ENCODE data around the gene HCK.

DNA sequence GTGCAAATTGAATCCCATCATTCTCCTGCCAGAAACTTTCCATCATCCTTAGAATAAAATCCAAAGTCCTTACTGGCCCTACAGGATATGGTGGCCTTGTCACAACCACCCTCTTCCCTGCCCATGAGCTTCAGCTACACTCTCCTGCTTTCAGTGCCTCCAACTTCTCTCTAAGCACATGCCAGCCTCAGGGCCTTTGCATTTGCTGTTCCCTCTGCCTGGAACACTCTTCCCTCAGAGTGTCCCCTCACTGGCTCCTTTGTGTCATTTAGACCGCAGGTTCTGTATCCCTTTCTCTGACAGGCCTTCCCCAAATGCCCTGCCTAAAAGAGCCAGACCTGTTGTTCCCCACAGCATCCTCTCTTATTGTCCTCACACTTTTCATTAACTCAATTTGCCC, 18.2 kb downstream of the HCK start:
- TF ChIP-seq, protein P1, sequence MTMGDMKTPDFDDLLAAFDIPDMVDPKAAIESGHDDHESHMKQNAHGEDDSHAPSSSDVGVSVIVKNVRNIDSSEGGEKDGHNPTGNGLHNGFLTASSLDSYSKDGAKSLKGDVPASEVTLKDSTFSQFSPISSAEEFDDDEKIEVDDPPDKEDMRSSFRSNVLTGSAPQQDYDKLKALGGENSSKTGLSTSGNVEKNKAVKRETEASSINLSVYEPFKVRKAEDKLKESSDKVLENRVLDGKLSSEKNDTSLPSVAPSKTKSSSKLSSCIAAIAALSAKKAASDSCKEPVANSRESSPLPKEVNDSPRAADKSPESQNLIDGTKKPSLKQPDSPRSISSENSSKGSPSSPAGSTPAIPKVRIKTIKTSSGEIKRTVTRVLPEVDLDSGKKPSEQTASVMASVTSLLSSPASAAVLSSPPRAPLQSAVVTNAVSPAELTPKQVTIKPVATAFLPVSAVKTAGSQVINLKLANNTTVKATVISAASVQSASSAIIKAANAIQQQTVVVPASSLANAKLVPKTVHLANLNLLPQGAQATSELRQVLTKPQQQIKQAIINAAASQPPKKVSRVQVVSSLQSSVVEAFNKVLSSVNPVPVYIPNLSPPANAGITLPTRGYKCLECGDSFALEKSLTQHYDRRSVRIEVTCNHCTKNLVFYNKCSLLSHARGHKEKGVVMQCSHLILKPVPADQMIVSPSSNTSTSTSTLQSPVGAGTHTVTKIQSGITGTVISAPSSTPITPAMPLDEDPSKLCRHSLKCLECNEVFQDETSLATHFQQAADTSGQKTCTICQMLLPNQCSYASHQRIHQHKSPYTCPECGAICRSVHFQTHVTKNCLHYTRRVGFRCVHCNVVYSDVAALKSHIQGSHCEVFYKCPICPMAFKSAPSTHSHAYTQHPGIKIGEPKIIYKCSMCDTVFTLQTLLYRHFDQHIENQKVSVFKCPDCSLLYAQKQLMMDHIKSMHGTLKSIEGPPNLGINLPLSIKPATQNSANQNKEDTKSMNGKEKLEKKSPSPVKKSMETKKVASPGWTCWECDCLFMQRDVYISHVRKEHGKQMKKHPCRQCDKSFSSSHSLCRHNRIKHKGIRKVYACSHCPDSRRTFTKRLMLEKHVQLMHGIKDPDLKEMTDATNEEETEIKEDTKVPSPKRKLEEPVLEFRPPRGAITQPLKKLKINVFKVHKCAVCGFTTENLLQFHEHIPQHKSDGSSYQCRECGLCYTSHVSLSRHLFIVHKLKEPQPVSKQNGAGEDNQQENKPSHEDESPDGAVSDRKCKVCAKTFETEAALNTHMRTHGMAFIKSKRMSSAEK (CRISPR knock-in tag; IDR thresholded peaks at IDR 0.05; ENCODE audit: borderline replicate concordance), result no peak
- TF ChIP-seq, protein P2, sequence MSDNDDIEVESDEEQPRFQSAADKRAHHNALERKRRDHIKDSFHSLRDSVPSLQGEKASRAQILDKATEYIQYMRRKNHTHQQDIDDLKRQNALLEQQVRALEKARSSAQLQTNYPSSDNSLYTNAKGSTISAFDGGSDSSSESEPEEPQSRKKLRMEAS (CRISPR knock-in tag; IDR thresholded peaks at IDR 0.05), result no peak
- TF ChIP-seq, protein P3, sequence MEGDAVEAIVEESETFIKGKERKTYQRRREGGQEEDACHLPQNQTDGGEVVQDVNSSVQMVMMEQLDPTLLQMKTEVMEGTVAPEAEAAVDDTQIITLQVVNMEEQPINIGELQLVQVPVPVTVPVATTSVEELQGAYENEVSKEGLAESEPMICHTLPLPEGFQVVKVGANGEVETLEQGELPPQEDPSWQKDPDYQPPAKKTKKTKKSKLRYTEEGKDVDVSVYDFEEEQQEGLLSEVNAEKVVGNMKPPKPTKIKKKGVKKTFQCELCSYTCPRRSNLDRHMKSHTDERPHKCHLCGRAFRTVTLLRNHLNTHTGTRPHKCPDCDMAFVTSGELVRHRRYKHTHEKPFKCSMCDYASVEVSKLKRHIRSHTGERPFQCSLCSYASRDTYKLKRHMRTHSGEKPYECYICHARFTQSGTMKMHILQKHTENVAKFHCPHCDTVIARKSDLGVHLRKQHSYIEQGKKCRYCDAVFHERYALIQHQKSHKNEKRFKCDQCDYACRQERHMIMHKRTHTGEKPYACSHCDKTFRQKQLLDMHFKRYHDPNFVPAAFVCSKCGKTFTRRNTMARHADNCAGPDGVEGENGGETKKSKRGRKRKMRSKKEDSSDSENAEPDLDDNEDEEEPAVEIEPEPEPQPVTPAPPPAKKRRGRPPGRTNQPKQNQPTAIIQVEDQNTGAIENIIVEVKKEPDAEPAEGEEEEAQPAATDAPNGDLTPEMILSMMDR (IDR thresholded peaks at IDR 0.05), result no peak
- TF ChIP-seq ATF1 (CRISPR knock-in tag; IDR thresholded peaks at IDR 0.05), result no peak
- no peak for TF ChIP-seq ZNF138 (CRISPR knock-in tag; conservative IDR thresholded peaks at IDR 0.05)
- no peak for TF ChIP-seq CREB1 (CRISPR knock-in tag; IDR thresholded peaks at IDR 0.05)

All from WTC11 (cell line).